Hepatocyte (in vitro differentiated cells): ENCODE measurements around the gene TMEM272. TPM values are rescaled to one million over a fixed set of nuclear protein-coding genes. Genes with fewer than 3 reads are reported as not detected.
A peak's percentile ranks its signal among the peaks of the same experiment; 100 is the strongest.

ENCODE experiments used
- DNase-seq: peaks from one replicate; pipeline ENCODE4 v3.0.0-alpha.2; 2016; ENCODE audit warnings: low spot score
- H2AFZ ChIP-seq: fragments of 200-600 bp; sonication (generic); 2 replicates; pipeline ENCODE4 v1.6.0; 2016; ENCODE audit warnings: antibody characterized with exemption, mild to moderate bottlenecking
- H3K27ac ChIP-seq: fragments of 200-600 bp; sonication (generic); 2 replicates; pipeline ENCODE4 v1.5.1; 2016; ENCODE audit warnings: mild to moderate bottlenecking
- H3K27me3 ChIP-seq: fragments of 200-600 bp; sonication (generic); 2 replicates; pipeline ENCODE4 v1.6.1; 2016
- H3K36me3 ChIP-seq: fragments of 200-600 bp; sonication (generic); replicated peaks from 2 replicates; pipeline ENCODE4 v1.5.1; 2016; ENCODE audit warnings: low read depth; ENCODE audit not compliant: insufficient read depth
- H3K4me1 ChIP-seq: fragments of 200-600 bp; sonication (generic); 2 replicates; pipeline ENCODE4 v1.5.1; 2016; ENCODE audit warnings: mild to moderate bottlenecking, moderate library complexity; ENCODE audit not compliant: insufficient read depth
- H3K4me2 ChIP-seq: fragments of 200-600 bp; sonication (generic); 2 replicates; pipeline ENCODE4 v1.6.0; 2016
- H3K4me3 ChIP-seq: fragments of 200-600 bp; sonication (generic); 2 replicates; pipeline ENCODE4 v1.5.1; 2016; ENCODE audit warnings: mild to moderate bottlenecking
- H3K79me2 ChIP-seq: fragments of 200-600 bp; sonication (generic); 2 replicates; pipeline ENCODE4 v1.6.0; 2017; ENCODE audit warnings: mild to moderate bottlenecking
- H3K9me2 ChIP-seq: fragments of 200-600 bp; sonication (generic); replicated peaks from 2 replicates; pipeline ENCODE4 v1.6.0; 2017; ENCODE audit warnings: mild to moderate bottlenecking; ENCODE audit not compliant: insufficient read depth
- H3K9me3 ChIP-seq: fragments of 200-600 bp; sonication (generic); 2 replicates; pipeline ENCODE4 v1.5.1; 2016; ENCODE audit warnings: low read depth, mild to moderate bottlenecking
- H4K20me1 ChIP-seq: fragments of 200-600 bp; sonication (generic); 2 replicates; pipeline ENCODE4 v1.6.0; 2016; ENCODE audit warnings: mild to moderate bottlenecking; ENCODE audit not compliant: insufficient read depth, poor library complexity, severe bottlenecking
- CTCF ChIP-seq: fragments of 200-600 bp; sonication (generic); IDR thresholded peaks from 2 replicates; pipeline ENCODE4 v1.5.1; 2016; ENCODE audit warnings: antibody characterized with exemption, mild to moderate bottlenecking; ENCODE audit not compliant: poor library complexity
- EZH2 ChIP-seq: fragments of 200-600 bp; sonication (generic); IDR thresholded peaks from 2 replicates; pipeline ENCODE4 v1.6.1; 2016; ENCODE audit warnings: antibody characterized with exemption, mild to moderate bottlenecking, borderline replicate concordance
- EZH2phosphoT487 ChIP-seq: fragments of 200-600 bp; sonication (generic); IDR thresholded peaks from one replicate; pipeline ENCODE4 v1.6.1; 2018; ENCODE audit warnings: antibody characterized with exemption, mild to moderate bottlenecking, low read depth, moderate library complexity; ENCODE audit not compliant: unreplicated experiment, severe bottlenecking
- WGBS: methylation state at CpG from one replicate; pipeline ENCODE4 v1.1.6; 2016; ENCODE audit warnings: low lambda C conversion rate; ENCODE audit errors: missing lambda C conversion rate; 5-methylcytosine and 5-hydroxymethylcytosine counted together
- polyA plus RNA-seq: library from polyadenylated mRNA; unstranded; fragments of >200 nt; fragmentation: Nextera tagmentation; extraction: Ambion mirVana; gene quantifications from 2 replicates; pipeline ENCODE4 v1.2.1, GENCODE V29; 2016
- total RNA-seq: library from RNA; depleted of rRNA; stranded (reverse); fragments of >200 nt; gene quantifications from 2 replicates; pipeline ENCODE4 v1.2.3, GENCODE V29; 2014

TMEM272 gene
- total and polyA plus RNA-seq, 2 experiments from 2014 or later: 0.20 to 0.23 TPM

GRCh38 chr13:51772105-51772455 lies 72.9 kb downstream of the TMEM272 start:
- Histone ChIP-seq H3K79me2 (no peaks in the 10 kb centered on the region), H3K9me2 (no peaks in the 10 kb centered on the region), H3K9me3 (no peaks in the 10 kb centered on the region), H3K4me2 (no peak overlapping the region), H3K27ac (no peak overlapping the region), H3K27me3 (no peaks in the 10 kb centered on the region), H3K4me1 (no peaks in the 10 kb centered on the region), H3K36me3 (no peaks in the 10 kb centered on the region), H3K4me3 (no peak overlapping the region), H4K20me1 (no peaks in the 10 kb centered on the region), H2AFZ (no peak overlapping the region)
- TF ChIP-seq CTCF (no peak), EZH2phosphoT487 (no peak), EZH2 (no peak)
- no peak for DNase-seq
- WGBS: 91% methylated on average over 9 of the region's 9 CpGs

- Histone ChIP-seq H3K4me3 (no peak overlapping the region), H4K20me1 (no peaks in the 10 kb centered on the region), H3K27me3 (no peaks in the 10 kb centered on the region), H2AFZ (no peak overlapping the region), H3K9me3 (no peaks in the 10 kb centered on the region), H3K27ac (no peak overlapping the region), H3K36me3 (no peaks in the 10 kb centered on the region), H3K4me1 (no peaks in the 10 kb centered on the region), H3K4me2 (no peak overlapping the region), H3K9me2 (no peaks in the 10 kb centered on the region), H3K79me2 (no peaks in the 10 kb centered on the region)
- WGBS: 93% methylated on average over 17 of the region's 17 CpGs
- TF ChIP-seq CTCF (no peak), EZH2 (no peak), EZH2phosphoT487 (no peak)
- no peak for DNase-seq
Observed at GRCh38 chr13:51771418-51772104, 73.4 kb downstream of the TMEM272 start.

- Histone ChIP-seq H3K27ac (peak overlapping the region; percentile 37), H3K36me3 (no peaks in the 10 kb centered on the region), H2AFZ (no peak overlapping the region), H3K79me2 (no peaks in the 10 kb centered on the region), H3K27me3 (no peaks in the 10 kb centered on the region), H3K4me2 (no peak overlapping the region), H3K9me2 (no peaks in the 10 kb centered on the region), H3K4me1 (no peaks in the 10 kb centered on the region), H4K20me1 (no peaks in the 10 kb centered on the region), H3K4me3 (no peak overlapping the region), H3K9me3 (no peaks in the 10 kb centered on the region)
- WGBS: 86% methylated on average over 11 of the region's 11 CpGs
- no peak for DNase-seq
- TF ChIP-seq EZH2phosphoT487 (no peak), CTCF (no peak), EZH2 (no peak)
Observed at GRCh38 chr13:51770681-51771417, 74.1 kb downstream of the TMEM272 start.
